GM12801 (cell line): ENCODE data around the gene GLE1.

Experiments
- CTCF ChIP-seq: IDR thresholded peaks from one replicate; pipeline ENCODE4 v1.5.1; 2011; ENCODE audit warnings: control low read depth; ENCODE audit not compliant: insufficient read length; ENCODE audit errors: extremely low read depth

Gene GLE1

GRCh38 chr9:128588581-128589233 lies 84.2 kb downstream of the GLE1 start:
- no peak for TF ChIP-seq CTCF
